Right cardiac atrium (tissue), 5 donors: ENCODE measurements around the gene WNT7B. TPM values are rescaled to one million over a fixed set of nuclear protein-coding genes. Genes with fewer than 3 reads are reported as not detected.

Experiments used
- ATAC-seq, 2 donors: fragments of 200-7000 bp; cut with Tn5 transposase; one replicate each; pipeline versions ENCODE4 v1.8.0 to v1.9.1; 2020; ENCODE audit warnings: moderate library complexity in 2 of 2, mild to moderate bottlenecking in 1 of 2
- DNase-seq, 3 donors: peaks; one replicate each; pipeline ENCODE4 v3.0.0-alpha.2; 2020
- H3K27ac ChIP-seq: one replicate; pipeline ENCODE4 v1.5.1; 2013; ENCODE audit warnings: mild to moderate bottlenecking, low read length, control low read depth, moderate library complexity
- H3K27me3 ChIP-seq: one replicate; pipeline ENCODE4 v1.6.1; 2013; ENCODE audit not compliant: control insufficient read depth, insufficient read depth
- H3K4me1 ChIP-seq: one replicate; pipeline ENCODE4 v1.6.1; 2013; ENCODE audit warnings: low read length; ENCODE audit not compliant: control insufficient read depth, insufficient read depth
- H3K4me3 ChIP-seq: one replicate; pipeline ENCODE4 v1.5.1; 2013; ENCODE audit warnings: low read length, control low read depth
- H3K9me3 ChIP-seq: one replicate; pipeline ENCODE4 v1.6.1; 2013; ENCODE audit warnings: low read length; ENCODE audit not compliant: control insufficient read depth
- WGBS: extraction: QIAGEN DNeasy Blood & Tissue Kit; methylation state at CpG from one replicate; pipeline ENCODE4 v1.1.7; 2013; 5-methylcytosine and 5-hydroxymethylcytosine counted together
- intact Hi-C, 4 donors: fragments of 100-400 bp; cut with DNase I; formaldehyde crosslinking; loops; one replicate each; pipeline versions ENCODE4 v1.11.0 to v1.14.0; 2022 to 2023
- polyA plus RNA-seq: library from polyadenylated mRNA; stranded (reverse); fragments of 200-250 nt; gene quantifications from one replicate; pipeline ENCODE4 v1.2.3, GENCODE V29; 2013
- total RNA-seq, 4 donors: library from RNA; stranded (reverse); fragmentation: NEBNext Ultra II Directional; extraction: Animal tissue kit (Norgen Biotek cat#: 25700); gene quantifications; one replicate each; pipeline ENCODE4 v1.2.1, GENCODE V29; 2021
- donor health status: healthy with polysubstance abuse.
- donor health status: DM: no; HTN: yes; CAD: no.
- donor health status: DM: no; HTN: no; CAD: no.
- donor health status: DM: no; HTN: yes; CAD: no; lungs with severe emphysema.
- donor health status: DM: yes; HTN: yes; CAD: no.

WNT7B gene
- total and polyA plus RNA-seq, 5 donors, result not detected

GRCh38 chr22:45884201-45885062 lies 92.5 kb downstream of the WNT7B start:
- Histone ChIP-seq H3K27ac (no peak overlapping the region), H3K9me3 (no peaks in the 10 kb centered on the region), H3K4me1 (no peaks in the 10 kb centered on the region), H3K4me3 (no peak overlapping the region), H3K27me3 (no peaks in the 10 kb centered on the region)
- ATAC-seq (peak; percentile 59 to 82), DNase-seq (peak in 2 of 3 donors; percentile 73 to 79)
- 64% methylated on average over 27 of the region's 27 CpGs for WGBS
- intact Hi-C loops, result no loop called here

DNA sequence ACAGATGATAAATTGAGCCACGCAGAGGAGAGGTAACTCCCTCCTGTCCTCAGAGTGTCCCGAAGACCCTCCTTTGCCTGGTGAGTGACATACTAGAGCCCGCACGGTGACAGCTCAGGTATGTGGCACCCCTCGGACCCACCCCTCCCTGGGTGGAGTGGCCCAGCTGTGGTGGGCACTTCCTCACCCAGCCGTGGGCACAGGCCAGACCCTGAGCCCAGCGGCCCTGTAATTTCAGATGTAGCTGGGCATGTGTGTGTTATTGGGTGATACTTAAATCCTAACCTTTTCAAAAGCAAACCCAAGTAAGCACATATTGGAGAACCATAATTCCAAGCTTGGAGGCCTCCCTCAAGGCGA lies 93.2 kb downstream of the WNT7B start:
- no peaks in the 10 kb centered on the region for H3K27me3 ChIP-seq

DNA sequence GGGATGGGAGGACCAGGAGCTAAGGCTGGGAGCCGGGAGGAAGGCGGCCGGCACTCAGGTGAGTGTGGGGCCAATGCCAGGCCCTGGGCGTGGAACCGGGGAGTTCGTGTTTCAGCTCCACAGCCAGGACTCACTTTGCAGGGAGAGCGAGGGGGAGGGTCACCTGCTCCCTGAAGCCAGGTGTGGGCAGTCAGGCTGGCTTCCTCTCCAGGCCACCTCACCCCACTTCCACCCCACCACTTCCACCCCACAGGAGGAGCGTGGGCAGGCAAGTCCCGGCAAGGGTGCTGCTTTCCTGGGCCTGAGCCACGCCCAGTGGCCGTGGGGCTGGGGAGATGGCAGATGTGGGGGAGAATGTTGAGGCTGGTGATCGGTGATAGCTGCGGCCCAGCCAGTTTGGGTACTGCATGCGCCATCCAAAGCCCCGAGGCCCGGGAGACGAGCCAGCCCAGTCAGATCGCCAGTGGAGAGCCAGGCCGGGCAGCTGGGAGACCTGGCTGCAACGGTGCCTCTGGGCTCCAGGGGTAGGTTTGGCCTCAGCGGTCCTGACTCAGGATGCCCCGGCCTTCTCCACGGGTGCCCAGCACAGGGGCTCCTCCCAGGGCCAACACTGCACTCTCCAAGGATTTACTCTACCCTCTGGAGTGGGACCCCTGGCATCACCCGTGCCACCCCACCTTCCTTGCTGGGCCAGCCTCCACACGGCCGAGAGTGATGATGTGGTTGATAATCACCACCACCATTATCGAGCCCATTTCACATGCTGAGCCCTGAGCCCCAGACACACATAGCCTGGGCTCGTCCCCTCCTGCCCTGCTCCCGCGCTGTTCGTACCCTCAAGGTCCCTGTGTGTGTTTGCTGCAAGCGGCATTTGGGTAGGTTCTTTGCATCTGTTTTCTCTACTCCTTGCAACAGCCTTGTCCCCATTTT lies 93.8 kb downstream of the WNT7B start:
- Histone ChIP-seq H3K27ac (no peak overlapping the region), H3K27me3 (no peaks in the 10 kb centered on the region), H3K9me3 (no peaks in the 10 kb centered on the region), H3K4me3 (no peak overlapping the region), H3K4me1 (no peaks in the 10 kb centered on the region)
- intact Hi-C loops, result no loop called here
- 85% methylated on average over 32 of the region's 32 CpGs for WGBS
- DNase-seq, result peak in 2 of 3 donors; percentile 23 to 53
- no peak for ATAC-seq

More for the DNA sequence above, 93.2 kb downstream of the WNT7B start:
- H3K27ac ChIP-seq, result no peak overlapping the region
- DNase-seq (peak in 1 of 3 donors; percentile 14), ATAC-seq (no peak)
- WGBS, result 86% methylated on average over 8 of the region's 8 CpGs
- no peaks in the 10 kb centered on the region for H3K9me3 ChIP-seq
- intact Hi-C loops, result no loop called here
- no peak overlapping the region for H3K4me3 ChIP-seq
- H3K4me1 ChIP-seq, result no peaks in the 10 kb centered on the region

DNA sequence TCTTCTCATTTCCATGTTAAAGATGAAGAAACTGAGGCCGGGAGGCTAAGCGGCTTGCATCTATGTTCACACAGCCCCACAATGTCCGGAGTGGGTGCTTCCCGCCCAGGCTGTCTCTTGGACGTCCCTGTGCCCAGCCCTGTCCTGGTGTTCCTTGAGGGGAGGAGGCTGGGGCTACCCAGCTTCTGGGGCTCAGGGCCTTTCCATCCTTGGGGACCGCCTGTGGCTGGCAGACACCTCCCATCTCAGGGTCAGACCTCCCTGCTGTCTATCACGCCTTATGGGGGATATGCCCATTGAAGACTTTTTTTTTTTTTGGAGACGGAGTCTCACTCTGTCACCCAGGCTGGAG lies 95.5 kb downstream of the WNT7B start:
- Histone ChIP-seq H3K4me1 (no peaks in the 10 kb centered on the region), H3K9me3 (no peaks in the 10 kb centered on the region), H3K4me3 (no peak overlapping the region), H3K27ac (no peak overlapping the region), H3K27me3 (no peaks in the 10 kb centered on the region)
- intact Hi-C loops, result no loop called here
- ATAC-seq (no peak), DNase-seq (peak in 1 of 3 donors; percentile 39)
- 80% methylated on average over 8 of the region's 8 CpGs for WGBS

GRCh38 chr22:45880716-45881523 lies 96.0 kb downstream of the WNT7B start:
- H3K27me3 ChIP-seq, result no peaks in the 10 kb centered on the region
- no peak overlapping the region for H3K27ac ChIP-seq
- intact Hi-C loops, result no loop called here
- no peak overlapping the region for H3K4me3 ChIP-seq
- no peaks in the 10 kb centered on the region for H3K9me3 ChIP-seq
- H3K4me1 ChIP-seq, result no peaks in the 10 kb centered on the region
- DNase-seq (peak in 2 of 3 donors; percentile 37 to 55), ATAC-seq (no peak)
- WGBS, result 24% methylated on average over 49 of the region's 49 CpGs

GRCh38 chr22:45880091-45880715 lies 96.8 kb downstream of the WNT7B start:
- Histone ChIP-seq H3K27ac (no peak overlapping the region), H3K9me3 (no peaks in the 10 kb centered on the region), H3K4me3 (no peak overlapping the region), H3K27me3 (no peaks in the 10 kb centered on the region), H3K4me1 (no peaks in the 10 kb centered on the region)
- ATAC-seq (no peak), DNase-seq (peak in 1 of 3 donors; percentile 51)
- intact Hi-C loops, result no loop called here
- WGBS, result 31% methylated on average over 22 of the region's 22 CpGs

GRCh38 chr22:45879552-45879949 lies 97.4 kb downstream of the WNT7B start:
- Histone ChIP-seq H3K4me3 (no peak overlapping the region), H3K4me1 (no peaks in the 10 kb centered on the region), H3K9me3 (no peaks in the 10 kb centered on the region), H3K27ac (no peak overlapping the region), H3K27me3 (no peaks in the 10 kb centered on the region)
- DNase-seq (peak in 2 of 3 donors; percentile 68 to 72), ATAC-seq (no peak)
- intact Hi-C loops, result loop anchor here in 1 of 4 donors (10.0 kb wide), 1 partner anchor 75 kb away; no protein-coding TSS in a partner anchor
- WGBS, result 40% methylated on average over 6 of the region's 6 CpGs

- H3K27ac ChIP-seq, result no peak overlapping the region
- DNase-seq (peak in 2 of 3 donors; percentile 28 to 49), ATAC-seq (no peak)
- intact Hi-C loops, result loop anchor here in 1 of 4 donors (10.0 kb wide), 1 partner anchor 76 kb away; no protein-coding TSS in a partner anchor
- 35% methylated on average over 16 of the region's 16 CpGs for WGBS
- no peaks in the 10 kb centered on the region for H3K27me3 ChIP-seq
- no peak overlapping the region for H3K4me3 ChIP-seq
- no peaks in the 10 kb centered on the region for H3K9me3 ChIP-seq
- H3K4me1 ChIP-seq, result no peaks in the 10 kb centered on the region
Observed at GRCh38 chr22:45878901-45879551, 97.9 kb downstream of the WNT7B start.

GRCh38 chr22:45878051-45878781 lies 98.7 kb downstream of the WNT7B start:
- peak; percentile 23 to 70 (median 63) for DNase-seq
- Histone ChIP-seq H3K4me3 (no peak overlapping the region), H3K4me1 (no peaks in the 10 kb centered on the region), H3K27me3 (no peaks in the 10 kb centered on the region), H3K9me3 (no peaks in the 10 kb centered on the region), H3K27ac (no peak overlapping the region)
- peak; percentile 11 to 15 for ATAC-seq
- 21% methylated on average over 25 of the region's 25 CpGs for WGBS
- intact Hi-C loops, result loop anchor here in 1 of 4 donors (10.0 kb wide), 1 partner anchor 77 kb away; no protein-coding TSS in a partner anchor
